B cell (primary cell): ENCODE measurements around the gene SRP14.

Experiments used
- CTCF ChIP-seq: fragments of 200-600 bp; IDR thresholded peaks from one replicate; pipeline ENCODE4 v1.8.0; 2022; ENCODE audit warnings: antibody characterized with exemption, mild to moderate bottlenecking
- EZH2 ChIP-seq: IDR thresholded peaks from 2 replicates; pipeline ENCODE4 v1.6.1; 2012; ENCODE audit warnings: borderline replicate concordance, low read depth, mild to moderate bottlenecking, moderate library complexity, low read length; ENCODE audit not compliant: insufficient read depth, poor library complexity, severe bottlenecking

GRCh38 chr15:40006646-40007045, 32.3 kb downstream of the SRP14 start:
- TF ChIP-seq CTCF, result no peak
- no peak for TF ChIP-seq EZH2
